GM23338 (cell line): ENCODE results near the gene KCNJ16.

Experiments
- CTCF ChIP-seq, 2 experiments: fragments of 200-600 bp in 1 of 2; sonication (generic) in 1 of 2; conservative IDR thresholded peaks; 2 replicates each; pipeline versions ENCODE4 v1.5.1 to v1.6.1; 2016 to 2017; ENCODE audit warnings: antibody characterized with exemption in 2 of 2, low read depth in 2 of 2, mild to moderate bottlenecking in 2 of 2, moderate library complexity in 1 of 2
- EZH2 ChIP-seq: fragments of 200-600 bp; sonication (generic); IDR thresholded peaks from one replicate; pipeline ENCODE4 v1.8.0; 2017; ENCODE audit warnings: antibody characterized with exemption, mild to moderate bottlenecking, low read depth; ENCODE audit not compliant: unreplicated experiment

GRCh38 chr17:70120425-70120824 is 45.4 kb downstream of the KCNJ16 start:
- TF ChIP-seq CTCF (conservative IDR thresholded peaks at IDR 0.05; ENCODE audit: low read depth in 2 of 2) (no peak), EZH2 (no peak)
